Stimulated activated CD8-positive, alpha-beta memory T cell treated with anti-CD3 and anti-CD28 coated beads, Interleukin-4, amount 100 ng/mL, for 1 hour (primary cell): ENCODE measurements around the gene UBC.

Source experiments
- DNase-seq, 2 donors: peaks; one replicate each; pipeline ENCODE4 v3.0.0-alpha.2; 2020; ENCODE audit warnings: low read depth in 2 of 2, low spot score in 1 of 2

Gene UBC

GRCh38 chr12:124914392-124915238 is at the start of gene UBC:
Gene UBC (minus strand): TSS chr12:124914650. CDS start chr12:124913771, 879 bp downstream.
- DNase-seq = peak; percentile 87 to 88

- DNase-seq = no peak
Measured at GRCh38 chr12:124963211-124963610, 48.8 kb upstream of the UBC start.

- no peak for DNase-seq
Measured at GRCh38 chr12:124961055-124961454, 46.6 kb upstream of the UBC start.

- DNase-seq = no peak
Measured at GRCh38 chr12:124956571-124956970, 42.1 kb upstream of the UBC start.

GRCh38 chr12:124954771-124955170 is 40.3 kb upstream of the UBC start:
- no peak for DNase-seq

GRCh38 chr12:124953689-124954405 is 39.4 kb upstream of the UBC start:
- DNase-seq = no peak

- no peak for DNase-seq
Measured at GRCh38 chr12:124952801-124953200, 38.4 kb upstream of the UBC start.

GRCh38 chr12:124952295-124952694 is 37.8 kb upstream of the UBC start:
- no peak for DNase-seq

GRCh38 chr12:124949779-124950728 is 35.6 kb upstream of the UBC start:
- no peak for DNase-seq

GRCh38 chr12:124949066-124949465 is 34.6 kb upstream of the UBC start:
- DNase-seq = no peak

- DNase-seq = no peak
Measured at GRCh38 chr12:124947561-124948398, 33.3 kb upstream of the UBC start.

- DNase-seq = no peak
Measured at GRCh38 chr12:124947013-124947412, 32.6 kb upstream of the UBC start.

GRCh38 chr12:124946447-124946793 is 32.0 kb upstream of the UBC start:
- no peak for DNase-seq

- DNase-seq = no peak
Measured at GRCh38 chr12:124941170-124941527, 26.7 kb upstream of the UBC start.

- peak; percentile 48 to 64 for DNase-seq
Measured at GRCh38 chr12:124940393-124941169, 26.1 kb upstream of the UBC start.

GRCh38 chr12:124940143-124940392 is 25.6 kb upstream of the UBC start:
- DNase-seq = no peak

GRCh38 chr12:124939421-124940142 is 25.1 kb upstream of the UBC start:
- DNase-seq = peak; percentile 75 to 80

GRCh38 chr12:124939079-124939420 is 24.6 kb upstream of the UBC start:
- DNase-seq = peak in 1 of 2 donors; percentile 42

GRCh38 chr12:124938587-124938986 is 24.1 kb upstream of the UBC start:
- DNase-seq = no peak

GRCh38 chr12:124938108-124938507 is 23.7 kb upstream of the UBC start:
- DNase-seq = no peak
